Thoracic aorta (tissue), 2 donors: Measurements from ENCODE around the gene GRIN3A. TPM values are rescaled to one million over a fixed set of nuclear protein-coding genes. Genes with fewer than 3 reads are reported as not detected.

ENCODE experiments used
- ATAC-seq: fragments of 150-250 bp; one replicate; pipeline ENCODE4 v1.8.0; 2017; ENCODE audit warnings: low read depth; ENCODE audit not compliant: insufficient number of reproducible peaks, low FRiP score
- DNase-seq: peaks from one replicate; pipeline ENCODE4 v3.0.0-alpha.2; 2020; ENCODE audit warnings: low spot score
- H3K27ac ChIP-seq, 2 donors: fragments of 200-600 bp; sonication (generic); 1 replicate in 1 of 2; 2 replicates in 1 of 2; pipeline ENCODE4 v1.5.1; 2016; ENCODE audit warnings: mild to moderate bottlenecking in 2 of 2, moderate library complexity in 2 of 2
- H3K27me3 ChIP-seq: fragments of 200-600 bp; sonication (generic); replicated peaks from 2 replicates; pipeline ENCODE4 v1.6.0; 2016; ENCODE audit warnings: mild to moderate bottlenecking; ENCODE audit not compliant: insufficient read depth
- H3K36me3 ChIP-seq: fragments of 200-600 bp; sonication (generic); one replicate; pipeline ENCODE4 v1.5.1; 2016
- H3K4me1 ChIP-seq, 2 donors: fragments of 200-600 bp; sonication (generic); 1 replicate in 1 of 2; 2 replicates in 1 of 2; pipeline versions ENCODE4 v1.5.1 to v1.6.0; 2016; ENCODE audit warnings: low read depth in 2 of 2, mild to moderate bottlenecking in 1 of 2; ENCODE audit not compliant: control insufficient read depth in 1 of 2
- H3K4me3 ChIP-seq: fragments of 200-600 bp; sonication (generic); 2 replicates; pipeline ENCODE4 v1.5.1; 2016; ENCODE audit warnings: mild to moderate bottlenecking
- H3K9me3 ChIP-seq: fragments of 200-600 bp; sonication (generic); 2 replicates; pipeline ENCODE4 v1.5.1; 2016
- CTCF ChIP-seq: fragments of 200-600 bp; sonication (generic); IDR thresholded peaks from one replicate; pipeline ENCODE4 v1.5.1; 2019; ENCODE audit warnings: antibody characterized with exemption
- total RNA-seq, 2 donors: library from RNA; depleted of rRNA; stranded (reverse); fragments of >200 nt; gene quantifications; one replicate each; pipeline versions ENCODE4 v1.1.0 to v1.2.3, GENCODE V29; 2016

GRIN3A gene
- total RNA-seq = under 1 TPM in 1 of 2 donors, not detected in 1; 0.21 TPM

GRCh38 chr9:101738566-101739183 is at the start of gene GRIN3A:
GRIN3A (minus strand) TSS chr9:101738647; CDS start chr9:101737979, 668 bp downstream.
- no peak for TF ChIP-seq CTCF
- H3K4me1 ChIP-seq = peaks cover 9 to 18% of the 10 kb centered on the region in 2 donors
- no peaks in the 10 kb centered on the region for H3K36me3 ChIP-seq
- ATAC-seq = no peak
- no peak within 1 kb of the TSS for H3K27ac ChIP-seq
- DNase-seq = no peak
- no peaks in the 10 kb centered on the region for H3K9me3 ChIP-seq
- H3K27me3 ChIP-seq = no peaks in the 10 kb centered on the region
- H3K4me3 ChIP-seq = peak within 1 kb of the TSS; percentile 66

GRCh38 chr9:101787891-101788290 is 49.4 kb upstream of the GRIN3A start:
- TF ChIP-seq CTCF = no peak
- Histone ChIP-seq H3K36me3 (no peaks in the 10 kb centered on the region), H3K27ac (no peak overlapping the region), H3K4me1 (no peaks in the 10 kb centered on the region), H3K4me3 (no peak overlapping the region), H3K9me3 (no peaks in the 10 kb centered on the region), H3K27me3 (no peaks in the 10 kb centered on the region)
- DNase-seq (no peak), ATAC-seq (no peak)

GRCh38 chr9:101778332-101778731 is 39.9 kb upstream of the GRIN3A start:
- no peak overlapping the region for H3K27ac ChIP-seq
- no peaks in the 10 kb centered on the region for H3K4me1 ChIP-seq
- H3K9me3 ChIP-seq = no peaks in the 10 kb centered on the region
- DNase-seq (no peak), ATAC-seq (no peak)
- H3K27me3 ChIP-seq = no peaks in the 10 kb centered on the region
- no peaks in the 10 kb centered on the region for H3K36me3 ChIP-seq
- no peak for TF ChIP-seq CTCF
- no peak overlapping the region for H3K4me3 ChIP-seq

- no peaks in the 10 kb centered on the region for H3K4me1 ChIP-seq
- no peaks in the 10 kb centered on the region for H3K9me3 ChIP-seq
- no peak overlapping the region for H3K27ac ChIP-seq
- TF ChIP-seq CTCF = no peak
- H3K4me3 ChIP-seq = no peak overlapping the region
- no peaks in the 10 kb centered on the region for H3K27me3 ChIP-seq
- DNase-seq (no peak), ATAC-seq (no peak)
- H3K36me3 ChIP-seq = no peaks in the 10 kb centered on the region
Observed at GRCh38 chr9:101764472-101764871, 26.0 kb upstream of the GRIN3A start.

GRCh38 chr9:101758304-101758930 is 20.0 kb upstream of the GRIN3A start:
- Histone ChIP-seq H3K4me3 (no peak overlapping the region), H3K36me3 (no peaks in the 10 kb centered on the region), H3K9me3 (no peaks in the 10 kb centered on the region), H3K27ac (no peak overlapping the region), H3K4me1 (peaks cover 0 to 2% of the 10 kb centered on the region in 2 donors), H3K27me3 (no peaks in the 10 kb centered on the region)
- ATAC-seq = no peak
- TF ChIP-seq CTCF = no peak
- DNase-seq = no peak
